Epithelial cell of esophagus (primary cell): ENCODE data around the gene MBP.

Experiments
- DNase-seq: peaks from one replicate; pipeline ENCODE4 v3.0.0; 2010; ENCODE audit warnings: low read depth
- H3K4me3 ChIP-seq: 2 replicates; pipeline ENCODE4 v1.5.1; 2011; ENCODE audit warnings: mild to moderate bottlenecking, low read length, control low read depth
- TF ChIP-seq, protein P1 (sequence below): IDR thresholded peaks from 2 replicates; pipeline ENCODE4 v1.5.1; 2011; ENCODE audit warnings: low read depth, mild to moderate bottlenecking, low read length, control low read depth, inconsistent platforms; ENCODE audit not compliant: insufficient read depth; ENCODE audit errors: missing control alignments

MBP gene

DNA sequence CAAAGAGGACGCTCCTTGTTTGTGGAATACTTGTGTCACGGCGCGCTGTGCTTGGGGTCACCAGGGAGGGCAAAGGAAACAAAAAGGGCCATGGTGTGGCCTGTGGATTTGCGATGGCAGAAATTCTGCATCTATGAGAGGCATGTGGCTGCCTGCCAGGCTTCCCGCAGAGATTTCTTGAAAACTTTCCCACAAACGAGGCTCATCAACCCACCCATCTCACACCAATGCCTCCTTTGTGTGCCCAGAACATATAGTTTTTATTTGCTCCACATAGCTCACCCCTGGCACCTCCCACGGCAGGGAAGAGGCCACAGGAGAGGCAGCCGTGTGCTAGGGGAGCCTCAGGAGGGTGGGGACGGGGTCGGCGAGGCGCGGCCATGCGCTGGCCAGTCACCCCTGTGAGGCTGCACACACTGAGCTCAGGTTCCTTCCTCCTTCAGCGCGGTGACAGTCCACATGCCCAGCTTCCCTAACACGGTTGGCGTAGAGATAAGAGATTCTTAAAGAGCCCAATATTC lies 100.3 kb downstream of the MBP start:
- H3K4me3 ChIP-seq = no peak overlapping the region
- DNase-seq = no peak
- TF ChIP-seq, protein P1, sequence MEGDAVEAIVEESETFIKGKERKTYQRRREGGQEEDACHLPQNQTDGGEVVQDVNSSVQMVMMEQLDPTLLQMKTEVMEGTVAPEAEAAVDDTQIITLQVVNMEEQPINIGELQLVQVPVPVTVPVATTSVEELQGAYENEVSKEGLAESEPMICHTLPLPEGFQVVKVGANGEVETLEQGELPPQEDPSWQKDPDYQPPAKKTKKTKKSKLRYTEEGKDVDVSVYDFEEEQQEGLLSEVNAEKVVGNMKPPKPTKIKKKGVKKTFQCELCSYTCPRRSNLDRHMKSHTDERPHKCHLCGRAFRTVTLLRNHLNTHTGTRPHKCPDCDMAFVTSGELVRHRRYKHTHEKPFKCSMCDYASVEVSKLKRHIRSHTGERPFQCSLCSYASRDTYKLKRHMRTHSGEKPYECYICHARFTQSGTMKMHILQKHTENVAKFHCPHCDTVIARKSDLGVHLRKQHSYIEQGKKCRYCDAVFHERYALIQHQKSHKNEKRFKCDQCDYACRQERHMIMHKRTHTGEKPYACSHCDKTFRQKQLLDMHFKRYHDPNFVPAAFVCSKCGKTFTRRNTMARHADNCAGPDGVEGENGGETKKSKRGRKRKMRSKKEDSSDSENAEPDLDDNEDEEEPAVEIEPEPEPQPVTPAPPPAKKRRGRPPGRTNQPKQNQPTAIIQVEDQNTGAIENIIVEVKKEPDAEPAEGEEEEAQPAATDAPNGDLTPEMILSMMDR = no peak

DNA sequence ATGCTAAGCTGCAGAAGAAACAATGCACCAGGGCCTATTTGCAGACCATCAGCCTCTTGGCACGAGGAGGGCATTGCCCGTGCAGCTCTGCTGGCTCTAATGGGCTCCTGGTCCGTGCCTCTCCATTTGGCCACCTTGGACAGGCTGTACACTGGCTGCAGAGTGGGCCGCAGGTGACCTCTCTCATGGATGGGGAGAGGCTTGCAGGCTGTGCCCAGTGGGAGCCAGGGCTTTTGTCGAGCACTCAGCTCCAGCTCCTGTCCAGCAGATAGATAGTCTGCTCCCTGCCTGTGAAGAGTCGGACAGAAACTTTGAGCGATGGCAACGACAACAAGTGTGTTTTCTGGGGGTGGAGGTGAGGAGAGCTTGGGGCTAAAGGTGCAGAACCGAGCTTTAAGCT lies 100.9 kb downstream of the MBP start:
- TF ChIP-seq, protein P1 = no peak
- H3K4me3 ChIP-seq = no peak overlapping the region
- DNase-seq = no peak

DNA sequence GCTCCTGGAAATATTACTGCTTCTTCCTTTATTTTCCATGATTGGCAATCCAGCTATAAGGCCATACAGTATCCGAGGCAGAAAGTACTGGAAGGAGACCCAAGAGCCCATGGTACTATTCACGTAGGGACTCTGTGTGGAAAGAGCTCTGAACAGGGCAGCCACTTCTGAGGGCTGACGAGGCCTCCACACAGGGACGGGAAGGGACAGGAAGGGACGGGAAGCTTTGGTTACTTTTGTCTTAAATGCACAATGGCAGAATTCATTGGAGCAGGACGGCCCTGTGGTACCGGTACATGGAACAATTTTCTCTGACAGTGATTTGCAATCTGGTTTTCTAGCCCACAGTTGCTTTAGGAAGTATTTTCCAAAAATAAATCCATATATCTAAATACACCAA lies 102.4 kb downstream of the MBP start:
- TF ChIP-seq, protein P1 = no peak
- H3K4me3 ChIP-seq = no peak overlapping the region
- DNase-seq = no peak

DNA sequence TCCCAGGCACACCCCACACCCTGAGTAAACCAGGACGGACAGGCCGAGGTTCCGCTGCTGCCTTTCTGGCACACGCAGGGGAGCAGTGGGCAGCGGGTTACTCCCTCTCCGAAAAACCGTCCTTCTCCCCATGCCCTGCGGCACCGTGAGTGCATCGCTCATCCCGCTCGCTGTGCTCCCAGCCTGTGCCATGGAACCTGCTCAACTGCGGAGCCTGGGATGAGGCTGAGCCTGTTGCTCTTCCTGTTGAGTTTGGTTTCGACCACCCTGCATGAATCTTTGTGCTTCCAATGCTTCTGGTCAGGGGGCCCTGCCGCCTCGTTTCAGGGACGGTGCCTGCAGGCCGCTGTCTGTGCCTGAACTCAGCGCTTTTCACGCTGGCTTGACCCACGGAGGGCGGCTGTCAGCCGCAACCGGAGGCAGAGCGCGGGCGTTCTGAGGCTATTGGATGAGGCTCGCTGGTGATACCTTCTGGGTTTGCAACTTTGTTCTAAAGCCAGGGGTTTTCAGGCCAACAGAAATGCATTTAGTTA lies 106.7 kb downstream of the MBP start:
- TF ChIP-seq, protein P1 = no peak
- DNase-seq = no peak
- no peak overlapping the region for H3K4me3 ChIP-seq

DNA sequence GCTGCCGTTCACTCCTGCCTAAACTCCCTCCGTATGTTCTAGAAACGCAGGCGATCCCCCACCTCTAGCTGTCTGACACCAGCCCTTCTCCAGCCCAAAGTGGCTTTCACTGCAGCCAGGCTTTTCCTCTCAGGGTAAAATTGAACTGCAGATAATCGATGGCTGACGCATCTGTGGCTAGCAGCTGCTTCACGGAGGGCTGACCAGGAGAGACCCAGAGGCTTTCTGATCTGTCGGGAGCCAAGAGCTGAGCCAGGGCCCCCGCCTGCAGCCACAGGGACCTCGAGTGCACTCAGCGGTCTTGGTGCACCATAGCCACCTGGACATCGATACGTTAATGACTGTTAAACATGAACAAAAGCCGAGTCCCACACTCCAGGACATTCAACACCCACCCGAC lies 107.5 kb downstream of the MBP start:
- DNase-seq = no peak
- no peak overlapping the region for H3K4me3 ChIP-seq
- TF ChIP-seq, protein P1 = no peak

DNA sequence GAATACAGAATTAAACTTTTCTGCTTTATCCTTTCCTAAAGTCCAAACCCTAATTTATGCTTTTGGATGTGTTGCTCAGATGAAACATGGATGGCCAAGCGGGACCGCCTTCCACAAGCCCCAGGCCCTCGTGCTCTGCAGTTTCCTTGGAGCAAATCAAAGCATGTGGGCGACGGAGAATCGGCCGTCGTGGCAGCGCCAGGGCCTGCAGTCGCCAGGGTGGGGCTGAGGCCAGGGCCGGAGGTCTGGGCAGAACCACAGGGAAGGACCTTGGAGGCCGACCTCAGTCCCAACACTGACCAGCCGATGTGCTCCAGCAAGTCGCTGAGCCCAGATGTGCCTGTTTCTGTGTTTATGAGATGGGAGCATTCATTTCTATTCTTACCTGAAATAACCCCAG lies 108.1 kb downstream of the MBP start:
- no peak for DNase-seq
- TF ChIP-seq, protein P1 = no peak
- H3K4me3 ChIP-seq = no peak overlapping the region

DNA sequence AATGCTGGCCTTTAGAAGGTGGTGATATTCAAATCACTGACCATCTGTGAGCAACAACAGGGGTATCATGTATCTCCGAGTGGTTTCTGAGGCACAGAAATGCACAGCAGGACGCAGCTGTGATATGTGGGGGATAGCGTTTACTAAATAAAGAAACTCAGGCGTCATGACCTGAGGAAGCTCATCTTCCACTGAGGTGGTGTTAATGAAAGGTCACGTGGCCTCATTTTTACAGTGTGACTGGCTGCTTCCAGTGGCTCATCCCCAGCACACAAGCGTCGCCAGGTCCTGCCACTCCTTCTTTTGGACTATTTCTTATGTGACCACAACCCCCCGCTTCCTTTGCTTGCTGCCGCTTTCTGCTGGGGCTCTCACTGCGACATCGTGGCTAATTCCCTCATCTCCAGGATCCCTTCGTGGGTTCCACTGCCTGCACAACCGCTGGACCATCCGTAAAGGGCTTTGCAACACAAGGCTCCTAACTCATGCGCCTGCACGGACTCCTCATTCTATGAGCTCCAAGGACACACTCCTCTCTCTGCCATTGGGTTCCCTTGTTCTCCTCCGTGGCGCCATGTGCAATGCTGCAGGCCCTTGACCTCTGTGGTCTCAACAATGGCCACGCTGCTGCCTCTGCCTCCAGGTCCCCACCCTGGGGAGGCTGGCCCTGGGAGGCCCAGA lies 109.3 kb downstream of the MBP start:
- H3K4me3 ChIP-seq = no peak overlapping the region
- no peak for DNase-seq
- TF ChIP-seq, protein P1 = no peak
